Measurements from ENCODE around the gene DHCR7.

The DHCR7 gene

GRCh38 chr11:71458146-71459070 lies 10.2 kb upstream of the DHCR7 start:
- no peak for DNase-seq (ENCODE audit: low read depth, low spot score)

- no peak for DNase-seq (ENCODE audit: low read depth, low spot score)
Observed at GRCh38 chr11:71456831-71457230, 8.6 kb upstream of the DHCR7 start.

- no peak for DNase-seq (ENCODE audit: low read depth, low spot score)
Observed at GRCh38 chr11:71456294-71456693, 8.1 kb upstream of the DHCR7 start.

- DNase-seq (ENCODE audit: low read depth, low spot score): no peak
Observed at GRCh38 chr11:71454470-71455113, 6.4 kb upstream of the DHCR7 start.

GRCh38 chr11:71453918-71454304 lies 5.7 kb upstream of the DHCR7 start:
- DNase-seq (ENCODE audit: low read depth, low spot score): no peak

- peak; percentile 95 for DNase-seq (ENCODE audit: low read depth, low spot score)
Observed at GRCh38 chr11:71453037-71453917, 5.1 kb upstream of the DHCR7 start, which contains the start of gene NADSYN1. TSS of gene NADSYN1 (plus strand) at chr11:71453203. CDS start at chr11:71453297, 94 bp downstream.

- no peak for DNase-seq (ENCODE audit: low read depth, low spot score)
Observed at GRCh38 chr11:71452199-71453036, 4.2 kb upstream of the DHCR7 start.

- DNase-seq (ENCODE audit: low read depth, low spot score): peak; percentile 62
Observed at GRCh38 chr11:71451596-71452198, 3.5 kb upstream of the DHCR7 start.

GRCh38 chr11:71450939-71451338 lies 2.7 kb upstream of the DHCR7 start:
- no peak for DNase-seq (ENCODE audit: low read depth, low spot score)

GRCh38 chr11:71450507-71450906 lies 2.3 kb upstream of the DHCR7 start:
- DNase-seq (ENCODE audit: low read depth, low spot score): no peak

- peak; percentile 27 for DNase-seq (ENCODE audit: low read depth, low spot score)
Observed at GRCh38 chr11:71449596-71449995, 1.4 kb upstream of the DHCR7 start.

GRCh38 chr11:71447791-71448256 lies 369 bp downstream of the DHCR7 start:
- peak; percentile 73 for DNase-seq (ENCODE audit: low read depth, low spot score)

- no peak for DNase-seq (ENCODE audit: low read depth, low spot score)
Observed at GRCh38 chr11:71446942-71447688, 1.1 kb downstream of the DHCR7 start.

GRCh38 chr11:71446150-71446549 lies 2.0 kb downstream of the DHCR7 start:
- no peak for DNase-seq (ENCODE audit: low read depth, low spot score)

- DNase-seq (ENCODE audit: low read depth, low spot score): no peak
Observed at GRCh38 chr11:71444811-71445210, 3.4 kb downstream of the DHCR7 start.

GRCh38 chr11:71443736-71444445 lies 4.3 kb downstream of the DHCR7 start:
- no peak for DNase-seq (ENCODE audit: low read depth, low spot score)

- DNase-seq (ENCODE audit: low read depth, low spot score): no peak
Observed at GRCh38 chr11:71442880-71443279, 5.3 kb downstream of the DHCR7 start.

GRCh38 chr11:71442123-71442522 lies 6.1 kb downstream of the DHCR7 start:
- DNase-seq (ENCODE audit: low read depth, low spot score): no peak

GRCh38 chr11:71441251-71441650 lies 6.9 kb downstream of the DHCR7 start:
- no peak for DNase-seq (ENCODE audit: low read depth, low spot score)
